Measurements from ENCODE around the gene SLC5A4. TPM values are rescaled to one million over a fixed set of nuclear protein-coding genes. Genes with fewer than 3 reads are reported as not detected.

SLC5A4 gene
- total RNA-seq, 2 donors from 2014 or later = 0.35 TPM; not detected in 1

- Histone ChIP-seq H3K36me3 (no peaks in the 10 kb centered on the region), H3K4me1 (no peaks in the 10 kb centered on the region), H3K27ac (no peak overlapping the region), H3K9me3 (no peaks in the 10 kb centered on the region), H3K4me3 (no peak overlapping the region), H3K27me3 (no peaks in the 10 kb centered on the region)
- TF ChIP-seq CTCF (IDR thresholded peaks at IDR 0.05) = no peak
- no peak for DNase-seq (ENCODE audit: low spot score)
These were observed 28.6 kb downstream of the SLC5A4 start for GRCh38 chr22:32226326-32227104.

GRCh38 chr22:32222991-32223390 is 32.2 kb downstream of the SLC5A4 start:
- Histone ChIP-seq H3K4me3 (no peak overlapping the region), H3K27me3 (no peaks in the 10 kb centered on the region), H3K4me1 (no peaks in the 10 kb centered on the region), H3K27ac (no peak overlapping the region), H3K36me3 (no peaks in the 10 kb centered on the region), H3K9me3 (no peaks in the 10 kb centered on the region)
- DNase-seq (ENCODE audit: low spot score) = no peak
- no peak for TF ChIP-seq CTCF (IDR thresholded peaks at IDR 0.05)

GRCh38 chr22:32219026-32219425 is 36.1 kb downstream of the SLC5A4 start:
- Histone ChIP-seq H3K4me1 (no peaks in the 10 kb centered on the region), H3K4me3 (no peak overlapping the region), H3K9me3 (no peaks in the 10 kb centered on the region), H3K27me3 (no peaks in the 10 kb centered on the region), H3K36me3 (no peaks in the 10 kb centered on the region), H3K27ac (no peak overlapping the region)
- DNase-seq (ENCODE audit: low spot score) = no peak
- TF ChIP-seq CTCF (IDR thresholded peaks at IDR 0.05) = no peak

- Histone ChIP-seq H3K4me3 (no peak overlapping the region), H3K27me3 (no peaks in the 10 kb centered on the region), H3K9me3 (no peaks in the 10 kb centered on the region), H3K4me1 (no peaks in the 10 kb centered on the region), H3K27ac (no peak overlapping the region), H3K36me3 (no peaks in the 10 kb centered on the region)
- no peak for DNase-seq (ENCODE audit: low spot score)
- TF ChIP-seq CTCF (IDR thresholded peaks at IDR 0.05) = no peak
These were observed 36.7 kb downstream of the SLC5A4 start for GRCh38 chr22:32218470-32218869.

GRCh38 chr22:32217465-32217864 is 37.7 kb downstream of the SLC5A4 start:
- no peak for TF ChIP-seq CTCF (IDR thresholded peaks at IDR 0.05)
- no peaks in the 10 kb centered on the region for H3K4me1 ChIP-seq
- DNase-seq (ENCODE audit: low spot score) = no peak
- H3K27me3 ChIP-seq = no peaks in the 10 kb centered on the region
- H3K4me3 ChIP-seq = no peak overlapping the region
- H3K9me3 ChIP-seq = no peaks in the 10 kb centered on the region
- H3K36me3 ChIP-seq = no peaks in the 10 kb centered on the region
- no peak overlapping the region for H3K27ac ChIP-seq

GRCh38 chr22:32216911-32217310 is 38.2 kb downstream of the SLC5A4 start:
- Histone ChIP-seq H3K9me3 (no peaks in the 10 kb centered on the region), H3K27ac (no peak overlapping the region), H3K27me3 (no peaks in the 10 kb centered on the region), H3K36me3 (no peaks in the 10 kb centered on the region), H3K4me1 (no peaks in the 10 kb centered on the region), H3K4me3 (no peak overlapping the region)
- no peak for TF ChIP-seq CTCF (IDR thresholded peaks at IDR 0.05)
- DNase-seq (ENCODE audit: low spot score) = no peak

All from right atrium auricular region (tissue), 2 donors.